HL-60/S4 treated with retinoic acid at 250 ng/mL for 4 days and 3 days (cell line): Measurements from ENCODE around the gene DNAJB8.

Experiments used
- in situ Hi-C: fragments of 300-500 bp; cut with MboI; formaldehyde crosslinking; loops from 2 replicates; pipeline ENCODE4 v1.7.0; 2022; ENCODE audit warnings: low sequenced_read_pairs

The DNAJB8 gene

GRCh38 chr3:128468791-128469527 lies 2.3 kb upstream of the DNAJB8 start:
- in situ Hi-C loops = no loop called here

- in situ Hi-C loops = no loop called here
Measured at GRCh38 chr3:128468285-128468790, 1.6 kb upstream of the DNAJB8 start.

- in situ Hi-C loops = no loop called here
Measured at GRCh38 chr3:128464702-128465101, 2.0 kb downstream of the DNAJB8 start.

DNA sequence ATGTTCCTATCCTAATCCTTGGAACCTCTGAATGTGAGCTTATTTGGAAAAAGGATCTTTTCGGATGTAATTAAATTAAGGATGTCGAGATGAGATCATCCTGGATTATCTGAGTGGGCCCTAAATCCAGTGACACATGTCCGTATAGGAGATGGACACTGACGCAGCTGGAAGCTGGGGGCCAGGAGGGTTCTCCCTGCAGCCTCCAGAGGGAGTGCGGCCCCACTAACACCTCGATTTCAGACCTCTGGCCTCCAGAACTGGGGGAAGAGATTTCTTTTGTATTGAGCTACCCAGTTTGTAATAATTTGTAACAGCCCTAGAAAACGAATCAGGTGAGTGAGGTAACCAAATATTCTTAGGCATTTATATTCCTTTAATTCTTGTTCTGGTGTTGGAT lies 2.5 kb downstream of the DNAJB8 start:
- in situ Hi-C loops = no loop called here

DNA sequence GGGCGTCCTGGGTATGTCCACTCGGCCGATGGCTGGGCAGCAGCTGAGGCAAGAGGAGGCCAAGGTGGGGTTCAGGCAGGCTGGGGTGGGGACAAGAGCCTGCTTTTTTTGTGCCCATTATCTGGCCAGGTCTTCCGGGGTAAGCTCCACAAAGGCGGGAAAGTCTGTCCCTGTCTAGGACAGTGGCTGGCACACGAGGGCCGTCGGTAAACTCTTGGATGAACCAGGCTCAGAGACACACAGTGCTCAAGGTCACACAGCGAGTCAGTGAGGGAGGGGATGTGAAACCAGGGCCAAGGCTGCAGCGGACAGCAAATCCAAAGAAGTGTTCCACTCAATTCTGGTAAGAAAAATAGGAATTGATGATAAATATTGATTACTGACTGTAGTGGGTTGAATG lies 2.9 kb downstream of the DNAJB8 start:
- in situ Hi-C loops = no loop called here

DNA sequence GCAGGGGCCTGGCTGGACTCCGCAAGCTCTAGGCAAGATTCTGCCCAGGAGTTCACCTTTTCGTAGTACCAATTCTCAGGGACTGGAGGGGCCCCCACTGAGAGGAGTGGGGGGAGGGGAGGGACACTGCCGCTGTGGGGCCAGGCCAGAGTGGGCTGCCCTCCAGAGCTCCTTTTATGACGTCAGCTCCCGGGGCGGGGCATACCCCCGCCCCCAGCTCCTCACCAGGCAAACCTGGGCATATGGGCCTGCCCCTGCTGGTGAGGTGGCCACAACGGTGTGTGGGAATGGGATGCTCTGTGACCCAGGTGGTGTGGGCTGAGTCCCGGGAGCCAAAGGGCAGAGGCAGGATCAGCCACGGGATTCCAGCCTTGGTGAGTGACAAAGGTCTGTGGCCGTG lies 3.3 kb downstream of the DNAJB8 start:
- in situ Hi-C loops = no loop called here

GRCh38 chr3:128462931-128463330 lies 3.8 kb downstream of the DNAJB8 start:
- in situ Hi-C loops = no loop called here

DNA sequence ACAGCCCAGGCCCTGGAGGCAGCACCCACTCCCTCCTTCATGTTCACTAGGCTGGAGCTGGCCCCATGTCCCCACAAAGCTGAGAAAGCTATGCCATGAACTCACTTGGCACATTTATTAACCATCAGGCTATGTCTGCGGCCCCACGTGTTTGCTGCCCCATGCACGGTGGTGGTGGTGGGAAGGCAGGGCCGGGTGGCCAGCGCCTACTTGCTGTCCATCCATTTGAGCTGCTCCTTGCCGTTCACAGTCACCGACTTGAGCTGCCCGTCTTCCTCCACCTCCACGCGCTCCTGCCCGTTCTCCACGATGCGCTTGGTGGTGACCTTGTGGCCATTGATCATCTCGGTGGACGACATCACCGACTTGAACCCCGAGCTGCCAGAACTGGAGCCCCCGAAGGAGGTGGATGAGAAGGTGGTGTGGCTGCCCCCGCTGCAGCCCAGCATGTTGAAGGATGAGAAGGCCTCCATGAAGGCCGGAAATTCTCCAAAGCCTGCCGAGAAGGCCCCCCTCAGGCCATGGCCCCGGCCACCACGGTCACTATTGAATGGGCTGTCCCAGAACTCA lies 4.3 kb downstream of the DNAJB8 start:
- in situ Hi-C loops = no loop called here

GRCh38 chr3:128461731-128462130 lies 5.0 kb downstream of the DNAJB8 start:
- in situ Hi-C loops = no loop called here

- in situ Hi-C loops = no loop called here
Measured at GRCh38 chr3:128459461-128459820, 7.2 kb downstream of the DNAJB8 start.

DNA sequence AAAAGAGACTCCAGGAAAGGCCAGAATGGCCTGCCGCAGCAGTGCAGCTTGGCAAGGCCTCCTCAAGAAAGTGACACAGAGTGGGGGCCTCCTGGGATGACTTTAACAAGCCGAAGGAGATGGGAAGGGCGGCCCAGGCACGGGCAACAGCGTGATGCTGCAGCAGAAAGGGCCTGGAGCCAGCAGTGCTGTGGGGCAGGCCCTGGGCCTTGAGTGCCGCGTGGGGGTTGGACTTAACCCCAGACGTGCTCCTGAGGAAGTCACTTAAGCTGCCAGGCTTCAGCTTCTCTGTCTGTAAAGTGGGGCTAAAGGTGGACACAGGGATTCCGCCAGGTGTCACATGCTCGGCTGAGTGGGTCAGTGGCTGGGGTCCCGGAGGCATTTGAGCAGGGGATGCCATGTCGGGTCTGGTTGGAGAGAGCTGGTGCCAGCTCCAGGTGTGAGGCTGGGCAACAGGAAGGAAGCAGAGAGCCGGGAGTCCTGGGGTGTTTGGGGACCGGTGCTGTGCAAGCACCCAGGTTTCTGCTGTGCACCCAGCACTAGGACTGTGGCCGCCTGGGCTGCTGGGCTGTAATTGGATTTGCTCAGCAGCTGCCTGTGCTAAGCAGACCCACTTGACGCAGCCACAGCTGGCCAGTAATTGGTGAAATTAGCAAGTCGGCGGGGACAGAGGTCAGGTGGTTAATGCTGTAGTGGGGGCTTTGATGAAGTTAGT lies 7.8 kb downstream of the DNAJB8 start:
- in situ Hi-C loops = no loop called here

GRCh38 chr3:128457937-128458336 lies 8.8 kb downstream of the DNAJB8 start:
- in situ Hi-C loops = no loop called here

DNA sequence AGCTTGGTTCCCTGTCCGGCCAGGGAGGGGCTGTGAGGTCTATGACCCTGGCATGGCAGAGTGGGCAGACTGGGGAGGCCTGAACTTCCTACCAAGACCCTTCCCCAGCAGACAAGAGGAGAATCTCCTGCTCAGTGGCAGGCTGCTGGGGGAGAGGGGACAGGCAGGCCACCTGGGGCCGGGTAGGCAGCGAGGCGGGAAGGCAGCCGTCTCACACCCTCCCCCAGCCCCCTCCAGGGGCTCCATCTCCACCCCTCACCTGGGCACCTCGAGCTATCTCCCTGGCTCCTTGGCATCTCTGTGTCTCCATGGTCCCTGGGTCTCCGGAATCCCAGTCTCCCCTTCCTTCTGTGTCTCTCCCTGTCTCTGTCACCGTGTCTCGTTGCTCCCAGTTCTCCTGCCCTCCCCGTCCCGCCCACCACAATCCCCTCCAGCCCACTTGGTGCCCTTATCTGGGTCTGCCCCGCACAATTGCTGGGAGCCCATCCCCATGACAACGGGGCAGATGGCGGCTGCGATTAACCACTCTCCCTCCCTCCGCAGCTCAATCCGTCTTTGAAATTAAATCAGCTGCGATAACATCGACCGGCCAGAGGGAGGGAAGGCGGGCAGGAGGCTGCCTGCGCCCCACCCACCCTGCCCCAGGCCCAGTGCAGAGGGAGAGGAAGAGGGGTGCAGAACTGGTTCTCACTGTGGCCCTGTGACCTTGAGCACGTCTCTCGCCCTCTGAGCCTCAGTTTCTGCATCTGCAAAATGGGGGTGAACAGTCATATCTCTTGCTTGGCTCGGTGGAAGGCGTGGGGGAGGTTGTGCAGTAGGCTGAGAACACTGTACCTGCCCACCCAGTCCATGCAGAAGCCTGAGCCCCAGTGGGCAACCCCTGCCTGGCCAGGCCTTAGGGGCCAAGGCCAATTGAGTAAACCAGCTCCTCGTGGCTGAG lies 9.6 kb downstream of the DNAJB8 start:
- in situ Hi-C loops = no loop called here

GRCh38 chr3:128455786-128456748 lies 10.6 kb downstream of the DNAJB8 start:
- in situ Hi-C loops = no loop called here

DNA sequence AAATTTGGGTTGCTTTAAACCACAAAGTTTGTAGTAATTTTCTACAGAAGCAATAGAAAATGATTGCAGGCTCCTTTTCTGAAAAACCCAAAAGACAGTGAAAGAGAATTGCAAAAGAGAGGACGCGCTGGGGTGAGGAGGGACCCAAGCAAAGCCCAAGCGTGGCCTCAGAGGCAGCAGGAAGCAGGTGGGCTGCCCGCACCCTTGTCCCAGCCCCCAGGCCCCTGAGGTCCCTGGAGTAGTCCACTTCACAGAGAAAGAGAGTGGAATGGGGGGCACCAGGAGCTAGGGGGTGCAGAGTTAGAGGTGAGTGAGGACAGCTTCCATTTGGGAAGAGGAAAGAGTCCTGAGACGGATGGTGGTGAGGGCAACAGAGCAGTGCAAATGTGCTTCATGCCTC lies 11.6 kb downstream of the DNAJB8 start:
- in situ Hi-C loops = no loop called here

DNA sequence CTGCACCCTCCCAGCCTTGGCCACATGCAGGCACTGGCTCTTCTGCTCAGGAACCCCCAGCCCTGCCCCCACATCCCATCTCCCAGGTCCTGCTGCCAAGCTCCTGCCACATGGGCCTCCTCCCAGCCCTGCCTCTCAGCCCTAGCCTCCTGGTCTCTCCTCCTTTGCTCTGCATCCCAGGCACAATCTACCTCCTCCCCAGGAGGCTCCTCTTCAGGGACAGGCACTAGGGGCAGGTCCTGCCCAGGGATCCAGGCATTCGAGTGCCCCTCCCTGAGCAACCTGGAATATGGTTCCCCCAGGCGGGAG lies 12.4 kb downstream of the DNAJB8 start:
- in situ Hi-C loops = no loop called here

DNA sequence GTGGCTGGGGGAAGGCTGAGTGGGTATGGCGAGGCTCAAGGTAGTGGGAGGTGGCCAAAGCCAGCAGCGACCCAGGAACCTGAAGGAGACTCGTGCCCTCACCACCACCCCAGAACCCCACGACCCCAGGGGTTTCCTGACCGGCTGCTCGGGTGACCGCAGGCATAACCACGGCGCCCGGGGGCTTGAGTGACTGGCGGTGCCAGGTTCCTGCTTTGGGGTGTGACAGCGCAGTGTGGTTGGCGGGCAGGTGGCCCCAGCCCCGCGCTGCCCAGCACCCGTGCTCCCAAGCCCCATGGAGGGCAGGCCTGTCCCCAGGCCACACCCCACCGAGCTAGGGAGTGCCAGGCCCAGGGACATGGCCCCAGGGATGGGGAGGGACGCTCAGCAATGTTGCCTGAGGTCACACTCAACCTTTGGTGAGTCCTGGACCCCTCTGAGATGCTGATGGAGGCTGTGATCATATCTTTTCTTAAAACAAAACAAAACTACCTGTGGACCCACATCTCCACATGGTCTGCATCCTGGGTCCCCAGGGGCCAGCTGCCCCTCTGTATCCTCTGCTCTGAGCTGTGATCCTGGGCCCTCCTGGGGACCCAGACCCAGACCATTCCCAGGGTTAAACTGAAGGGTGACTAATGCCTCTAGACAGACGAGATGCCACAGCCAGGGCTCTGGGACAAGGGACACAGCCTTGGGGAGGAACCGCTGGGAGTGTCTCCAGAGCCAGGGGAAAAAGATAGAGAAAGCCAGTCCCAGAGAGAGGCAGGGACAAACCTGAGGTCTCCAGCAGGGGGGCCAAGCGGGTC lies 13.0 kb downstream of the DNAJB8 start:
- in situ Hi-C loops = no loop called here

- in situ Hi-C loops = no loop called here
Measured at GRCh38 chr3:128452678-128453275, 13.9 kb downstream of the DNAJB8 start.

DNA sequence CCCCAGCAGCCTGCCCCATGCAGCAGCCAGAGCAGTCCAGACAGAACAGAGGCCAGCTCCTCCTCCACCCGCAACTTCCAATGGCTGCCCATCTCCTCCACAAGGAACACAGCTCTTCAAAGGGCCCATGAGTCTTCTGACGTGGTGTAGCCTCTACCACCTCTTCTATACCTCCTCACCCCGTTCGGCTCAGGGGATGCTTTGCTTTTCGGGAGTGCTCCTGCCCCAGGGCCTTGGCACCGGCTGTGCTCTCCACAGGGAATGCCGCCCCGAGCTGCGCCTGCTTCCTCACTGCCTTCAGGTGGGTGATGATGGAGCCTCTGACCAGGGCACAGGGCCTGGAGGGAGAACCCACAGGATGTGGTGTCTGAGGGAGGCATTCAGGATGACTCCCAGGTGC lies 14.6 kb downstream of the DNAJB8 start:
- in situ Hi-C loops = no loop called here
